Measurements from ENCODE around the gene LITAF.

The LITAF gene

DNA sequence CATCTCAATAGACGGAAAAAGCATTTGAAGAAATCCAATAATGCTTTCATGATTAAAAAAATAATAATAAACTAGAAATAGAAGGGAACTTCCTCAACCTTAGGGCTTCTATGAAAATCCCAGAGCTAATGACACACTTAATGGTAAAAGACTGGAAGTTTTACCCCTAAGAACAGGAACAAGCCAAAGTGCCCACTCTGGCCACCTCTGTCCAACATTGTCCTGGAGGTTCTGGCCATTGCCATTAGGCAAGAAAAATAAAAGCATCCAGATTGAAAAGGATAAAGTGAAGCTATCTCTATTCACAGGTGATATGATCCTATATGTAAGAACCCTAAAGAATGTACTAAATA, 2.5 kb upstream of the LITAF start (continued):
- no peak for TF ChIP-seq ZNF473 (tag by site-specific recombination; IDR thresholded peaks at IDR 0.05)

GRCh38 chr16:11588321-11589197, 1.8 kb upstream of the LITAF start:
- H3K4me3 ChIP-seq (ENCODE audit: low read depth, low read length) = no peak overlapping the region
- H3K36me3 ChIP-seq (ENCODE audit: control insufficient read depth in 2 of 2, insufficient read depth in 1 of 2, low read length in 2 of 2) = no peaks in the 10 kb centered on the region
- H3K9me3 ChIP-seq (ENCODE audit: control insufficient read depth, insufficient read depth, low read depth, low read length) = no peaks in the 10 kb centered on the region
- POLR2A ChIA-PET = interaction anchor here (0.7 kb wide), 1 partner anchor 54 kb away, joined by 6 read pairs; no protein-coding TSS in a partner anchor
- TF ChIP-seq PRDM1 (tag by site-specific recombination; IDR thresholded peaks at IDR 0.05) (peak; percentile 70), MZF1 (tag by site-specific recombination; IDR thresholded peaks at IDR 0.05; ENCODE audit: borderline replicate concordance) (peak; percentile 71; the same call in 1 of the 2 replicates), ZNF248 (tag by site-specific recombination; IDR thresholded peaks at IDR 0.05) (no peak), ZNF488 (tag by site-specific recombination; IDR thresholded peaks at IDR 0.05) (no peak), ZNF366 (tag by site-specific recombination; conservative IDR thresholded peaks at IDR 0.05) (peak; percentile 85), ZNF112 (tag by site-specific recombination; IDR thresholded peaks at IDR 0.05) (no peak), SCRT2 (tag by site-specific recombination; IDR thresholded peaks at IDR 0.05) (0 out of 2 replicates have a peak, but pooled peaks have one; percentile 26)
- peaks cover 15% of the 10 kb centered on the region for H3K4me1 ChIP-seq (ENCODE audit: control insufficient read depth, insufficient read depth, low read length)
- CTCF ChIA-PET = interaction anchor here (0.6 to 1.5 kb wide), 3 partner anchors 56 to 80 kb away, joined by 3 to 4 read pairs (median 4); partner anchors contain the start of gene SNN
- no peak overlapping the region for H3K27ac ChIP-seq (ENCODE audit: extremely low read depth, low read depth, low read length)

DNA sequence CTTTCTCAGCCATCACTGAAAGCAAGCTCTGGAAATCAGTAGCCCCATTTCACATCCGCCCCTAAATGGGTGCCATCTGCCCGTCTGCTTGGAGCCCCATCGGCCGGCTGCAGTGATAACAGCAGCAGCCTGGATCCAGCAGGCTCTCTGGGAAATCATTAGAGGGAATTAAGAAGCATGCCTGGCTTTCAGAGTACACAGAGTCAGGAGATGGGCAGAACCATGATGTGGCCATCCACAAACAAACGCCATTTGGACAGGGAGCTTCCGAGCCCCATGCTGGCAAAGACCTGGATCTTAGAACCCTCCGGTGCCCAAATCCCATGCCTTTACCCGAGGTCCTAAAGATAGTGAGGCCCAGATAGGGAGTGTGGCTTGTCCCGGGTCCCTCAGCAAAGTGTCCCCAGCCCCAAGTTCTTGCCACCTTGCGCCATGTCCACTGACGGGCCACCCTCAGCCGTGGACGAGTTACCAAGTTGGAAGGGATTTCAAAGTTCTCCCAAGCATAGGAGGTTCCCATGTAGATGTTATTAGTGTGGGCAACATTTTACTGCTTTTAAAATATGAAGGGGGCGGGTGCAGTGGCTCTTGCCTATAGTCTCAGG, 1.0 kb upstream of the LITAF start:
- ChIA-PET CTCF (interaction anchor here (0.6 to 1.6 kb wide), 5 partner anchors 9 to 180 kb away, joined by 3 to 5 read pairs (median 4); partner anchors contain the start of gene SNN), POLR2A (interaction anchor here (1.9 kb wide), 1 partner anchor 10 kb away, joined by 8 read pairs; no protein-coding TSS in a partner anchor)
- no peaks in the 10 kb centered on the region for H3K36me3 ChIP-seq (ENCODE audit: control insufficient read depth in 2 of 2, insufficient read depth in 1 of 2, low read length in 2 of 2)
- TF ChIP-seq ZNF354C (tag by site-specific recombination; IDR thresholded peaks at IDR 0.05; ENCODE audit: borderline replicate concordance, low read depth) = no peak
- no peak for TF ChIP-seq ZNF37A (tag by site-specific recombination; IDR thresholded peaks at IDR 0.05)
- TF ChIP-seq, protein P1, sequence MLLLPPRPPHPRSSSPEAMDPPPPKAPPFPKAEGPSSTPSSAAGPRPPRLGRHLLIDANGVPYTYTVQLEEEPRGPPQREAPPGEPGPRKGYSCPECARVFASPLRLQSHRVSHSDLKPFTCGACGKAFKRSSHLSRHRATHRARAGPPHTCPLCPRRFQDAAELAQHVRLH (tag by site-specific recombination; IDR thresholded peaks at IDR 0.05) = no peak
- TF ChIP-seq ZNF548 (tag by site-specific recombination; IDR thresholded peaks at IDR 0.05) = no peak
- TF ChIP-seq GLI4 (tag by site-specific recombination; IDR thresholded peaks at IDR 0.05) = no peak
- no peak for TF ChIP-seq ELK4 (IDR thresholded peaks at IDR 0.05; ENCODE audit: borderline replicate concordance, low read depth, low read length)
- TF ChIP-seq, protein P2, sequence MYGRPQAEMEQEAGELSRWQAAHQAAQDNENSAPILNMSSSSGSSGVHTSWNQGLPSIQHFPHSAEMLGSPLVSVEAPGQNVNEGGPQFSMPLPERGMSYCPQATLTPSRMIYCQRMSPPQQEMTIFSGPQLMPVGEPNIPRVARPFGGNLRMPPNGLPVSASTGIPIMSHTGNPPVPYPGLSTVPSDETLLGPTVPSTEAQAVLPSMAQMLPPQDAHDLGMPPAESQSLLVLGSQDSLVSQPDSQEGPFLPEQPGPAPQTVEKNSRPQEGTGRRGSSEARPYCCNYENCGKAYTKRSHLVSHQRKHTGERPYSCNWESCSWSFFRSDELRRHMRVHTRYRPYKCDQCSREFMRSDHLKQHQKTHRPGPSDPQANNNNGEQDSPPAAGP (tag by site-specific recombination; IDR thresholded peaks at IDR 0.05) = no peak
- no peak for TF ChIP-seq ZNF18 (tag by site-specific recombination; IDR thresholded peaks at IDR 0.05)
- no peak for TF ChIP-seq REPIN1 (tag by site-specific recombination; IDR thresholded peaks at IDR 0.05; ENCODE audit: low read depth)
- no peak for TF ChIP-seq ZNF274 (IDR thresholded peaks at IDR 0.05; ENCODE audit: low read length)
- no peak for TF ChIP-seq ZNF274 (tag by site-specific recombination; IDR thresholded peaks at IDR 0.05; ENCODE audit: borderline replicate concordance)
- no peak for TF ChIP-seq KLF7 (tag by site-specific recombination; IDR thresholded peaks at IDR 0.05; ENCODE audit: borderline replicate concordance)
- no peak for TF ChIP-seq ZNF23 (tag by site-specific recombination; IDR thresholded peaks at IDR 0.05; ENCODE audit: borderline replicate concordance)
- TF ChIP-seq ZNF600 (tag by site-specific recombination; IDR thresholded peaks at IDR 0.05) = no peak
- TF ChIP-seq ZNF776 (tag by site-specific recombination; IDR thresholded peaks at IDR 0.05; ENCODE audit: borderline replicate concordance) = no peak
- no peaks in the 10 kb centered on the region for H3K9me3 ChIP-seq (ENCODE audit: control insufficient read depth, insufficient read depth, low read depth, low read length)
- H3K27ac ChIP-seq (ENCODE audit: extremely low read depth, low read depth, low read length) = no peak overlapping the region; the same call in 1 of the 2 replicates
- H3K4me3 ChIP-seq (ENCODE audit: low read depth, low read length) = peak overlapping the region; percentile 72
- H3K4me1 ChIP-seq (ENCODE audit: control insufficient read depth, insufficient read depth, low read length) = peaks cover 15% of the 10 kb centered on the region
